ACHN (cell line): ENCODE data around the gene ZYX.

Experiments used
- DNase-seq: peaks from one replicate; pipeline ENCODE4 v3.0.0-alpha.2; 2015
- in situ Hi-C: cut with HindIII; loops from 2 replicates; pipeline ENCODE4 v1.10.0; 2017; ENCODE audit warnings: low sequenced_read_pairs, low pct_ligation_motif_present, low pct_unique_long_range_greater_than_20kb

ZYX gene, protein sequence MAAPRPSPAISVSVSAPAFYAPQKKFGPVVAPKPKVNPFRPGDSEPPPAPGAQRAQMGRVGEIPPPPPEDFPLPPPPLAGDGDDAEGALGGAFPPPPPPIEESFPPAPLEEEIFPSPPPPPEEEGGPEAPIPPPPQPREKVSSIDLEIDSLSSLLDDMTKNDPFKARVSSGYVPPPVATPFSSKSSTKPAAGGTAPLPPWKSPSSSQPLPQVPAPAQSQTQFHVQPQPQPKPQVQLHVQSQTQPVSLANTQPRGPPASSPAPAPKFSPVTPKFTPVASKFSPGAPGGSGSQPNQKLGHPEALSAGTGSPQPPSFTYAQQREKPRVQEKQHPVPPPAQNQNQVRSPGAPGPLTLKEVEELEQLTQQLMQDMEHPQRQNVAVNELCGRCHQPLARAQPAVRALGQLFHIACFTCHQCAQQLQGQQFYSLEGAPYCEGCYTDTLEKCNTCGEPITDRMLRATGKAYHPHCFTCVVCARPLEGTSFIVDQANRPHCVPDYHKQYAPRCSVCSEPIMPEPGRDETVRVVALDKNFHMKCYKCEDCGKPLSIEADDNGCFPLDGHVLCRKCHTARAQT

DNA sequence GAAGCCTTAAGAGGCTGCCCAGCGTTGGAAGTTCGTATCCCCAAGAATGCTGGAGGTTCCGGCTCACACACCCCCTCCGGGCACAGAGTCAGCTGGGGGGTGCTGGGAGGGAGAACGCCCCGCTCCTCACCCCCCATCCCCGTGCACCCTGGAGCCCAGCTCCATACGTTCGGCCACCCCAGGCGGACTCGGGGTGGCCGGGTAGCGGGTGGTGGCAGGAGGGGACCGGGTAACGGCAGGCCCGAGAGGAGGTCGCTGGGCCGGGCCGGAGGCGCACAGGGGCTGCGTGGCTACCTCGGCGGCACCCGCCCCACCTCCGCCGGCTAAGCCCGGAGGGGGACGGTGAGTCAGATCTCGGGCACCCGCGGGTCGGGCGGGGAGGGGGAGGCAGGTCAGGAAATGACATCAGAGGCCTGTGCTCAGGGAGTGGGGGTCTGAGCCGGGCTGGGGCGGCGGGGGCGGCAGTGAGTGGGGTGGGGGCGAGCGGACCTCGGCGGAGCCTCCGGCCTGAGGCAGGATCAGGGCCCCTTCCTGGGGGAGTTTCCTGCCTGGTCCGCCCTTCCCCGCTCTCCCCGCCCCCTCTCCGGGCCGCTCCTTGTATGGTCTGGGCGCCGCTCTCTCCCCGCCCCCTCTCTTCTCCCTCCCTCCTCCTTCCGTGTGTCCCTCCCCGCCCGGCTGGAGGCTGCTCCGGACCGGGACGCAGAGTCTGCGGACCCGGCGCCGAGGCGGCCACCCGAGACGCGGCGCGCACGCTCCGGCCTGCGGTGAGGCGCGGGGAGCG is at the start of gene ZYX:
ZYX (plus strand) TSS at position 700 of the 781 bp plus-strand sequence. CDS start 227 bp downstream, outside the sequence.
- peak; percentile 96 for DNase-seq
- in situ Hi-C loops: no loop called here

DNA sequence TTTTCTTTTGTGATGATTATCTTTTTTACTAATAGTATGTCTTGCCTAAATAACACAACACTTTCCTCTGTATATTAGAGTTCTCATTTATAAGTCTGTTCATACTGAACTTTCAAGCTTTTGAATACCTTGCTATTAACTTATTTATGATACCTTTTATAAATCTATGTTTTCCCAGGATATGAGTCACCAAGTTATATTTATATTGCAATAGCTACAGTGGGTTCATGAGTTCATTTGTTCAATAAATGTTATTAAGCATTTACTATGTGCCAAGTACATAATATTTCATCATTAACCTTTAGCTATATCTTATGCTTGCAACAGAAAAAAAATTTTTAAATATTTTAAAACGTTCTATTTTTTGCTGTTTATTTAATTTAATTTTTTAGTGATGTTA is 46.9 kb upstream of the ZYX start:
- in situ Hi-C loops: no loop called here
- no peak for DNase-seq

DNA sequence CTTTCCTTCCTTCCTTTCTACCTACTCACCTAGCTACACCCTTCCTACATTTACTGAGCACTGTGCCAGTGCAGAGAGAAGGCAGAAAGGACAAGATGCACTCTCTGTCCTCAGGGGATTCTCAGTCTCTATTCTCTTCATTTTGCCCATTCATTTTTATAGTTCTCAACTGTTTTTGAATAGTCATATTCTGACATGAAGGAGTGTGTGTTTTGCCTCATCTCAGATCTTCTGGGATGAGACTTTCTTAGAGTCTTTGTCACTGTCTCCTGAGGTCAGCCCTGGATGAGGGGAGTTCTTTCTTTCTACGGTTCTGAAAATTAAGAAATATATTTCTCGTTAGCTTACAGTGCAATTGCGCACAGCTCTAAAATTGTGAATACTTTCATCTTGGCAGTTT is 43.9 kb upstream of the ZYX start:
- in situ Hi-C loops: no loop called here
- no peak for DNase-seq

DNA sequence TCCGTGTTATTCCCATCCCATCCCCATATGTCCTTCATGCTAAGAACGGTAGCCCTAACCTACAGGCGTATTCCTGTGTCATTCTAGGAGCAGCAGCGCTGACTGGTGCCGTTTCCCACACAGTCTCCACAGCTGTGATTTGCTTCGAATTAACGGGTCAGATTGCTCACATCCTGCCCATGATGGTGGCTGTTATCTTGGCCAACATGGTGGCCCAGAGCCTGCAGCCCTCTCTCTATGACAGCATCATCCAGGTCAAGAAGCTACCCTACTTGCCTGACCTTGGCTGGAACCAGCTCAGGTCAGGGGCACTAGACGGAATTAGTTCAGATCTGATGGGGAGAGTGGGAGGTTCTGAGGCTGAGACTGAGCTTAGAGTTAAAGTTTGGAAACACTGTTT is 39.3 kb upstream of the ZYX start:
- in situ Hi-C loops: no loop called here
- DNase-seq: no peak

DNA sequence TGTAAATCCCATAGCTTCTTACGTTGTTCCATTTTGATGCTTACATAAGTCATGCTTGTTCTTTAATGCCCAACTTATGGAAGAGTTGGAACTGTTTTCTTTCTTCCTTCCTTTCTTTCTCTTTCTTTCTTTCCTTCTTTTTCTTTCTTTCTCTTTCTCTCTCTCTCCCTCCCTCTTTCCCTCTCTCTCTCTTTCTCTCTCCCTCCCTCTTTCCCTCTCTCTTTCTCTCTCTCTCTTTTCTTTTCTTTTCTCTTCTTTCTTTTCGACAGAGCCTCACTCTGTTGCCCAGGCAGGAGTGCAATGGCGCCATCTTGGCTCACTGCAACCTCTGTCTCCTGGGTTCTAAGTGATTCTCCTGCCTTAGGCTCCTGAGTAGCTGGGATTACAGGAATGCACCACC is 37.5 kb upstream of the ZYX start:
- no peak for DNase-seq
- in situ Hi-C loops: no loop called here

DNA sequence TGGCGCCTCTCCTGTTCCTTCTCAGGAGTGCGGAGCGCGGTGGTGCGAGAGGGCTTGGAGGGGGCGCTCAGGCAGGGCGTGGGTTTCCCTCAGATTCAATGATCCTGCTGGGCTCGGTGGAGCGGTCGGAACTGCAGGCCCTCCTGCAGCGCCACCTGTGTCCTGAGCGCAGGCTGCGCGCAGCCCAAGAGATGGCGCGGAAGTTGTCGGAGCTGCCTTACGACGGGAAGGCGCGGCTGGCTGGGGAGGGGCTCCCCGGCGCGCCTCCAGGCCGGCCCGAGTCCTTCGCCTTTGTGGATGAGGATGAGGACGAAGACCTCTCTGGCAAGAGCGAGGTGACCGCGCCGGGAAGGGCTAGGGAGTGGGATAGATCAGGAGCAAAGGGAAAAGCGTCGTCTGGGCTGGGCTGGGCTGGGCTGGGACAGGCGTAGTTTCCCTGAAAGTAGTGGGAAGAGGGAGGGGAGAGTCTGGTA is 35.7 kb upstream of the ZYX start:
- in situ Hi-C loops: no loop called here
- peak; percentile 59 for DNase-seq

DNA sequence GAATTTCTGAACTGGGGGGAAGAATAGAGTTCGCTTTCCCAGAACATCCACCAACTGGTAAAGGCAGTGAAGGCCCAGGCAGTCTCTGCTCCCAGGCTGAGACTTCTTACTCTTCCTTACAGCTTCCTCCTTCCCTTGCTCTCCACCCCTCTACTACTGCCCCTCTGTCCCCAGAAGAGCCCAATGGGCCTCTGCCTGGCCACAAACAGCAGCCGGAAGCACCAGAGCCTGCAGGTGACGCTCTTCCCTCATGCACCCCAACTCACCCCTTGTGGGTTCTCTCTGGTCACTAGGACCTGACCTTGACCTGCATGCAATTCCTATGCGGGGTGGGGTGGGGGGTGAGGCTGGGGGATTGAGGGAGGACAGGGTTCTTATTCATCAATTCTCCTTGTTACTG is 35.1 kb upstream of the ZYX start:
- DNase-seq: no peak
- in situ Hi-C loops: no loop called here

DNA sequence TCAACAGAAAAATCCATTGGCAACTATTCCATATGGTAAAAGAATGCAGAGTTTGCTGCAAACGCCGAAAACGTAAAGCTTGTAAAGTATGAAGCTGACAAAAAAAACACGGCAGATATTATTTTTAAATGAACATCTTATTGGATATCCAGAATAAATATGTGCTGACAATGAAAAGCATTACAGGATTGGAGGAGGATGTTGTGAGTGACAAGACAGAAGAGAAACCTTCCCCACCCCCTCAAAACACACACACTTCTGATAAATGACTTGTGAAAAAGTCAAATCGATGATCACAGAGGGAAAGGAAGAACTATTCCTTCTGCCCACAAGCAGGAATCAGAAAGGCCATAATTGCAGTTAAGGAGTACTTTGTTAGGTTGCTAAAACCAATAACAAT is 33.2 kb upstream of the ZYX start:
- DNase-seq: no peak
- in situ Hi-C loops: no loop called here

DNA sequence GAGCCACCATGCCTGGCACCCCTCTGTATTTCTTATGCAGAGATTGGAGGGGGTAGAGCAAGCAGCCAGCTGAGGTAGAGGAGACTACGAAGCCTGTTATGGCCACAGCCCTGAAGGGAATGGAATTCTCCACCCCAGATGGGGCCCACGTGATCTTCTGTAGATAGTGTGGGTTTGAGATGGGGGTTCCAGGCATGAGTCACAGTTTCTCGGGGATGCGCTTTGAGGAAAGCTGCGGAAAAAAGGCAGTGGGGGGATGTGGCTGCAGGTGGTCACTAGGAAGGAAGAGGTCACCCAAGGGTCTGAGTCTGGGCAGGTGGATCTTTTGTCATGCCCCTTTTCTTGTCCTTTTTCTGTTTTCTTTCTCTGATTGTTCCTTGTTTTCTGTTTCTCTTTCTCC is 30.1 kb upstream of the ZYX start:
- in situ Hi-C loops: no loop called here
- DNase-seq: no peak

DNA sequence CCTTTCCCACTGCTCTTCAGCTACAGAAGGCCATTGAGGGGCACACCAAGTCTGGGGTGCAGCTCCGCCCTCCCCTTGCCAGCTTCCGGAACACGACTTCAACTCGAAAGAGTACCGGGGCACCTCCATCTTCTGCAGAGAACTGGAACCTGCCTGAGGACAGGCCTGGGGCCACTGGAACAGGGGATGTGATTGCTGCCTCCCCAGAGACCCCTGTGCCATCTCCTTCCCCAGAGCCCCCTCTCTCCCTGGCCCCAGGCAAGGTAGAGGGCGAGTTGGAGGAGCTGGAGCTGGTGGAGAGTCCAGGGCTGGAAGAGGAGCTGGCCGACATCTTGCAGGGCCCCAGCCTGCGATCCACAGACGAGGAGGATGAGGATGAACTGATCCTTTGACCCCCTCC is 29.6 kb upstream of the ZYX start:
- in situ Hi-C loops: no loop called here
- no peak for DNase-seq

DNA sequence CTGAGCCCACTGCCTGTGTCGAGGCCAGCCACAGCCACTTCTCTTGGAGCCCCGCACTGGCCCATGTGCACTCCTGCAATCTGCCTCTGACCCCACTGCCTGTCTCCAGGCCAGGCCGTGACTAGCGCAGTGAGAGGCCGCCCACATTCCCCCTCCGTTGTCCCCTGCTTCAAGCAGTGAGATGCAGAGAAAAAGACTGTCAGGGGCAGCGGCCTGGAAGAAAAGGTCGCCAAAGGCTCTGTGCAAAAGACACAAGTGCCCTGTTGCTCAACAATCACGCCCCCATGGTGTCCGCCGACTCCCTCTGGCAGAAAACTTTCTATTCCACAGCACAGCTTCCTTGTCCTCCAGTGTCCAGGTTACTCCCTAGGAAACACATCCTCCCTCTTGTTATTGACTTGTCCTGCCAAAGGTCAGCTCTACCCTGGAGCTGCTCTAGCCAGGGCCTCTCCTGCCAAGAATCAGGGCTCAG is 28.6 kb upstream of the ZYX start:
- DNase-seq: no peak
- in situ Hi-C loops: no loop called here

DNA sequence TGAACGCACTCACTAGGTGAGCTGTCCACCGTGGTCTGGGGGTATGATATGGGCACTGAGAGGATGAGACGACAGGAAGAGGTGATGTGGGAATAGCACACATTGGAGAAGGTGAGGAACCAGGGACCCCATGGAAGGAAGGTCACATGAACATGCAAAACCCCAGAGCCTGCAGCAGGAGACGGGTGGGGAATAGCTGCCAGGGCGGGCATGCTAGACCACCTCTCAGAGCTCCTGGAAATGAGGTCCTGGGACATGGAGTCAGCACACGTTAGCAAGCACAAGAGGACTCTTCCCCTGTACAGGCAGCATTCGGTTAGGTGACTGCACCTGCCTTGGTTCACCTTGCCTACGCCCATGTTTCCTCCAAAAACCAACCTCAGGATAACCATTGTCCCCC is 26.8 kb upstream of the ZYX start:
- in situ Hi-C loops: no loop called here
- DNase-seq: no peak

DNA sequence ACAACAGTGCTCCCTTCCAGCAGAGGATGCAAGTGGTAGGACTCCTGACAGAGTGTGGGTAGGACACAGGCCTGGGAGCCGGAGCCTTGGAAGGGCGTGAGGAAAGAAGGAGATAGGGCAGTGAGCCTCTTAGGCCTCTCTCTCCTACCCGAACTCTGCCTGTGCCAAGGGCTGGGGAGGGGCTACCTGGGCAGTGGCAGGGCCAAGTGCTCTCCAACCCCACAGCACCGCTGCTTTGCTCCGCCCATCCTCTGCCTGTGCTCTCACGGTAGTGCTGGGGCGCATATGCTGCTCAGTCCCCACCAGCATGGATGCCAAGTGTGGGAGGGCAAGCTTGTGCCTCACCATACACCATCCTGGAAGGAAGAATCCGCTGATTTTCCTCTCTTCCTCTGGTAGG is 26.2 kb upstream of the ZYX start:
- in situ Hi-C loops: no loop called here
- DNase-seq: no peak

DNA sequence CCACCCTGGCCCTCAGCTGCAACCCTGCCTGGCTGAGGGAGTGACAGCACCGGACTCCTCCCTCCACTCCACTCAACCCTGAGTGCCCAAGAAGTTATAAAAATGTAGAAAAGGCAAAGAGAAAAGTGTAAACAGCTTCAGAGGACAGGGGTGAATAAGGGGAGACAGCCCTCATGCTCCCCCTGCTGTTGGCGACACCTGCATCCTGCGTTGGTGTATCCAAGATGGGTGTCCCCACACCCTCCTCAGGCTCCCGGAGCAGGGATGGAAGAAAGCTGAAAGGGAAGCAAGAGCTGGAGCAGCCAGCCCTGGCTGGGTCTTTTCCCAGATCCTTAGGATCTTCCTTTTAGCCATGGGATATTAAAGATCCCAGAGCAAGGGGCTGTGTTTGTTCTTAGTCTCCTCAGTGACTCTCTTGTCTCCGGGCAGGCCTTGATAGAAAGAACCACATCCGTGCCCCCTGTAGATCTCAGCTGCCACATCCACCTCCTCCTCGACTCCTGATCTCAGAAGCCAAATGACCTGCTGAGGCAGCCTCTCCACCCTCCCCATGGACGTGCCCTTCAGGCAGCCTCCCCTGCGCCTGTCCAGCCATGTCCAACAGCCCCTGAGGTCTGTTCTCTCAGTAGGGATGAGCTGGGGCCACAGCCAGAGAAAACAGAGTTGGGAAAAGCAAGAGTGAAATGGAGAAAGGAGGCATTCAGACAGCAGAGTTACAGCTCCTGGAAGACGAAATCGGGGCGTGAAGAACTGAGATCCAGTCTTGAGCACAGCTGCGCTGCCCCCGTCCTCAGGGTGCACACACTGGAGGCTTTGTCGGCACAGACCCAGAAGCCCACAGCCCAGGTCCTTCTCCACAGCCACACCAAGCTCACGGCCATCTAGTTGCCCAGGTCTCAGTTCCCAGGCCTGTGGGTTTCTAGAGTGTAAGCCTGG is 25.4 kb upstream of the ZYX start:
- in situ Hi-C loops: no loop called here
- DNase-seq: no peak

DNA sequence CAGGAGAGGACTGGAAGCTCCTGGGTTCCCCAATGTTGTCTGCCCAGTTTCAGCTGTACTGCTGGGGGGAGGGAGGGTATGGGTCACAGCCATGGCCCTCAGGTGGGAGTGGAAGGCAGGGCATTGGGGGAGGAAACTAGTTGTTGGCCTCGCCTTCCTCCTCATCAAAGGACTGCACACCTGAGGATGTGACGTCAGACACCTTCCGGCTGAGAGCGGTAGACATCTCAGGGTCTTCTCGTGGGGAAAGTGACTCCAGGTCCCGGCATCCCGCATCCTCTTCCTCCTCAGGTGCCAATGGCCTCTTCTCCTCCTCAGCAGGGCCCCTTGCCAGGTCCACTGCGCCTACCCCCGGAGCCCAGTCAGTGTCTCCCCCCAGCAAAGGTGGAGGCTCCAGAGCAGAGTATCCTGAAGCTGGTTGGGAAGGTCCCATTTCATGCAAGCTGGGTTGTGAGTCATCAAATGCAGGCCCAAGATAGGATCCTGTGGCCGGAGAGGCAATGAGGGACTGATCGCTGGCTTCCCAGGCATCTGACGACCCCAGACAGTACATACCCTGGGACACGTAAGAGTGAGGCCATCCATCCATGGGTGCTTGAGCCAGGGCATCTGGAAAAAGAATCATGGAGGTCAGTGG is 24.6 kb upstream of the ZYX start:
- in situ Hi-C loops: no loop called here

DNA sequence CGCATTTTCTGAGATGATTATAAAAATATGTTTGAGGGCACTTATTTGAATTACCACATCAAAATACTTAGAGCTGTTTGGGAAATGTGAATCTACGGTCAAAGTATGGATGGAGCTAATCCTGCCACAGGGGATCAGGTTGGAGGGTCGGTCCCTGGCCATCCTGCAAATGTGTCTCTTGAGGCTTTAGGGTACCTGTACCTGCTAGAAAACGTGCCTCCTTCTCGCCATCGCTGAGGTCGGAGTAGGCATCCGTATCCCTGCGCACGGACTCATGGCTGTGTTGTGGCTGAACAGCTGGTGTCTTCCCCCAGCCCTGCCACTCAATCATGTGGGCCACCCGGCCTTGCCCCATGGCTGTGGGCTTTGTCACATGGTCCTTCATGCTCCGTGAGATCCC is 22.5 kb upstream of the ZYX start:
- in situ Hi-C loops: no loop called here

More for the DNA sequence above, 24.6 kb upstream of the ZYX start:
- DNase-seq: no peak

DNA sequence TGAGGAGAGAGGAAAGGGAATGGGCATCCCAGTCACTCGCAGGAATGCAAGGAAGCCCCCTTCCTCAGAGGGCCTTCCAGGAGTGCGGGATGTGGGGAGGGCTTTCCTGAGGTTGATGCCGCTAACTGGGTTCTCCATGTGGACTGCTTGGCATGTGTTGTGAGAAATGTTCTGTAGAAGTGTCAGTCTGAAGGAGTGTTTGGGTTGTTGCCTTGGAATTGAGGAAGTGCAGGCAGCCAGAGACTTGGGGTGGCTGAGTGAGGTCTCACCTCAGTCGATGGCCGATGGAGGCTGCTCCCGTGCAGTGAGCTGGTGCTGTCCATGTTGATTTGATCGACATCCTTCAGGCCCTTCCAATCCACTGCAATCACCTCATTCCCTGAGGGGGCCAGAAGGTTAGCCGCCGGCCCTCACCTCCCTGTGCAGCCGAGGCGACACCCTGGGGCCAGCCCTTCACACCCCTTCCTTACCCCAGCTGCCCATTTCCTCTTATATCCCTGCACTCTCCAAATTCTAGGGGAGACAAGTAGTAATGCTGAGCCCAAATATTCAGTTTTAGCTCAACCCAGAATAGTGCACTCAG is 21.3 kb upstream of the ZYX start:
- DNase-seq: no peak
- in situ Hi-C loops: no loop called here

More for the DNA sequence above, 22.5 kb upstream of the ZYX start:
- DNase-seq: no peak
